Regular cardiac myocyte (primary cell): ENCODE results near the gene PDIA6. TPM values are rescaled to one million over a fixed set of nuclear protein-coding genes. Genes with fewer than 3 reads are reported as not detected.

ENCODE experiments used
- total RNA-seq: library from RNA; depleted of rRNA; stranded (reverse); fragments of >200 nt; gene quantifications from 2 replicates; pipeline ENCODE4 v1.2.3, GENCODE V29; 2014

The PDIA6 gene, protein sequence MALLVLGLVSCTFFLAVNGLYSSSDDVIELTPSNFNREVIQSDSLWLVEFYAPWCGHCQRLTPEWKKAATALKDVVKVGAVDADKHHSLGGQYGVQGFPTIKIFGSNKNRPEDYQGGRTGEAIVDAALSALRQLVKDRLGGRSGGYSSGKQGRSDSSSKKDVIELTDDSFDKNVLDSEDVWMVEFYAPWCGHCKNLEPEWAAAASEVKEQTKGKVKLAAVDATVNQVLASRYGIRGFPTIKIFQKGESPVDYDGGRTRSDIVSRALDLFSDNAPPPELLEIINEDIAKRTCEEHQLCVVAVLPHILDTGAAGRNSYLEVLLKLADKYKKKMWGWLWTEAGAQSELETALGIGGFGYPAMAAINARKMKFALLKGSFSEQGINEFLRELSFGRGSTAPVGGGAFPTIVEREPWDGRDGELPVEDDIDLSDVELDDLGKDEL
- 526 and 682 TPM in 2 replicates for total RNA-seq

GRCh38 chr2:10812362-10813162 lies at the start of gene PDIA6:
TSS of gene PDIA6 (minus strand) at chr2:10812785. CDS start at chr2:10812696, 89 bp downstream.

Other genes with a start within 250 kb of the PDIA6 start
- gene NOL10, start 122.8 kb downstream of the PDIA6 start, total RNA-seq: 31.6 and 52.0 TPM in 2 replicates
- gene ATP6V1C2, start 91.2 kb downstream of the PDIA6 start, total RNA-seq: under 0.01 TPM in 1 of 2 replicates, not detected in the other
- under 0.01 TPM in 1 of 2 replicates, not detected in the other for gene KCNF1, start 99.1 kb upstream of the PDIA6 start, total RNA-seq